ENCODE measurements around the gene NUP54.

The NUP54 gene

DNA sequence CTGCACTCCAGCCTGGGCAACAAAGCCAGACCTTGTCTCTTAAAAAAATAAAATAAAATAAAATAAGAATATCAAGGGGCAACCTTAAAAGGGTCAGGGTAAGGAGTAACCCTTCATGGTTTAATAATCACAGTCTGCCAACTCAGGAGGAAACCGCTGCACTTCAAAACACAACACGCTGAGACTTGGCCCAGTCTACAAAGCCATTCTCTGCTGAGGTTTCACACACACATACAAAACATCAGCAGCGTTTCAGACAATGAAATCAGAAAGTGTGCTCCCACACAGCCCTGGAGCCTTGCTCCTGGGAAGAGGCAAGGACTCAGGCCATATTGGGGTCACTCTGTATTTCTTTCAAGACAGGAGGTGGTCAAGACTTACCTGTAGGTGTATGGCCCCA, 47.1 kb upstream of the NUP54 start:
- TF ChIP-seq, protein P1, sequence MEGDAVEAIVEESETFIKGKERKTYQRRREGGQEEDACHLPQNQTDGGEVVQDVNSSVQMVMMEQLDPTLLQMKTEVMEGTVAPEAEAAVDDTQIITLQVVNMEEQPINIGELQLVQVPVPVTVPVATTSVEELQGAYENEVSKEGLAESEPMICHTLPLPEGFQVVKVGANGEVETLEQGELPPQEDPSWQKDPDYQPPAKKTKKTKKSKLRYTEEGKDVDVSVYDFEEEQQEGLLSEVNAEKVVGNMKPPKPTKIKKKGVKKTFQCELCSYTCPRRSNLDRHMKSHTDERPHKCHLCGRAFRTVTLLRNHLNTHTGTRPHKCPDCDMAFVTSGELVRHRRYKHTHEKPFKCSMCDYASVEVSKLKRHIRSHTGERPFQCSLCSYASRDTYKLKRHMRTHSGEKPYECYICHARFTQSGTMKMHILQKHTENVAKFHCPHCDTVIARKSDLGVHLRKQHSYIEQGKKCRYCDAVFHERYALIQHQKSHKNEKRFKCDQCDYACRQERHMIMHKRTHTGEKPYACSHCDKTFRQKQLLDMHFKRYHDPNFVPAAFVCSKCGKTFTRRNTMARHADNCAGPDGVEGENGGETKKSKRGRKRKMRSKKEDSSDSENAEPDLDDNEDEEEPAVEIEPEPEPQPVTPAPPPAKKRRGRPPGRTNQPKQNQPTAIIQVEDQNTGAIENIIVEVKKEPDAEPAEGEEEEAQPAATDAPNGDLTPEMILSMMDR (IDR thresholded peaks at IDR 0.05; ENCODE audit: insufficient read depth, low read length, poor library complexity, severe bottlenecking): no peak
- TF ChIP-seq EZH2phosphoT487 (conservative IDR thresholded peaks at IDR 0.05; ENCODE audit: low read length): no peak
- Histone ChIP-seq H3K79me2 (ENCODE audit: insufficient read depth, low read length) (no peaks in the 10 kb centered on the region), H3K9ac (ENCODE audit: low read length) (no peak overlapping the region)

DNA sequence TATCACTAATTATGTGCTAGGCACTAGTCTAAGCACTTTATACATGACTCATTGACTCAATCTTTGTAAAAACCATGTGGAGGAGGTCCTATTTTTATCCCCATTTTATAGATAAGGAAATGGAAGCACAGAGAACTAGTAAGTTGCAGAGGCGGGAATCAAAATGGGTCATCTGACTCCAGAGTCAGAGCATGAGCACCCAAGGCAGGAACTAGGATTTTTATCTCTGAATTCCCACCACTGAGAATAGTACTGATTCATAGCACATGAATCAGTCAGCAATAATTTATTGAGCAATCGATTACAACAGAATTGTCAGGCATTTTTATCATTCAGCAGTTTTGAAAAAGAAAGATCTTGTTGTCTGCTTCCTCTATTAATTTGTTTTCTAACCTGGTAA, 46.1 kb upstream of the NUP54 start:
- H3F3A ChIP-seq (ENCODE audit: insufficient read depth): no peaks in the 10 kb centered on the region
- no peak overlapping the region for H2AFZ ChIP-seq (ENCODE audit: low read depth, low read length, severe bottlenecking)
- no peak overlapping the region for H3K4me2 ChIP-seq (ENCODE audit: low read depth, low read length, poor library complexity, severe bottlenecking)
- no peaks in the 10 kb centered on the region for H3K36me3 ChIP-seq (ENCODE audit: low read length)
- H3K27me3 ChIP-seq (ENCODE audit: low read length): no peaks in the 10 kb centered on the region
- no peaks in the 10 kb centered on the region for H4K20me1 ChIP-seq (ENCODE audit: low read depth, low read length)
- no peak for TF ChIP-seq EZH2phosphoT487 (conservative IDR thresholded peaks at IDR 0.05; ENCODE audit: low read length)
- TF ChIP-seq, protein P1 (IDR thresholded peaks at IDR 0.05; ENCODE audit: insufficient read depth, low read length, poor library complexity, severe bottlenecking): no peak
- no peaks in the 10 kb centered on the region for H3K9me2 ChIP-seq (replicated peaks; ENCODE audit: insufficient read depth, low read length)
- H3K9me3 ChIP-seq (ENCODE audit: insufficient read depth, low read length): no peaks in the 10 kb centered on the region
- no peak overlapping the region for H3K4me3 ChIP-seq (ENCODE audit: insufficient read depth, low read length, poor library complexity, severe bottlenecking)
- H3K27ac ChIP-seq (ENCODE audit: low read depth, low read length): no peak overlapping the region
- no peaks in the 10 kb centered on the region for H3K79me2 ChIP-seq (ENCODE audit: insufficient read depth, low read length)
- H3K9ac ChIP-seq (ENCODE audit: low read length): no peak overlapping the region

More for the DNA sequence above, 47.1 kb upstream of the NUP54 start:
- Histone ChIP-seq H3K9me2 (replicated peaks; ENCODE audit: insufficient read depth, low read length) (no peaks in the 10 kb centered on the region), H3K36me3 (ENCODE audit: low read length) (no peaks in the 10 kb centered on the region), H3K4me2 (ENCODE audit: low read depth, low read length, poor library complexity, severe bottlenecking) (no peak overlapping the region), H3K27ac (ENCODE audit: low read depth, low read length) (no peak overlapping the region), H4K20me1 (ENCODE audit: low read depth, low read length) (no peaks in the 10 kb centered on the region), H3K9me3 (ENCODE audit: insufficient read depth, low read length) (no peaks in the 10 kb centered on the region), H2AFZ (ENCODE audit: low read depth, low read length, severe bottlenecking) (no peak overlapping the region), H3F3A (ENCODE audit: insufficient read depth) (no peaks in the 10 kb centered on the region), H3K4me3 (ENCODE audit: insufficient read depth, low read length, poor library complexity, severe bottlenecking) (no peak overlapping the region), H3K27me3 (ENCODE audit: low read length) (no peaks in the 10 kb centered on the region)

DNA sequence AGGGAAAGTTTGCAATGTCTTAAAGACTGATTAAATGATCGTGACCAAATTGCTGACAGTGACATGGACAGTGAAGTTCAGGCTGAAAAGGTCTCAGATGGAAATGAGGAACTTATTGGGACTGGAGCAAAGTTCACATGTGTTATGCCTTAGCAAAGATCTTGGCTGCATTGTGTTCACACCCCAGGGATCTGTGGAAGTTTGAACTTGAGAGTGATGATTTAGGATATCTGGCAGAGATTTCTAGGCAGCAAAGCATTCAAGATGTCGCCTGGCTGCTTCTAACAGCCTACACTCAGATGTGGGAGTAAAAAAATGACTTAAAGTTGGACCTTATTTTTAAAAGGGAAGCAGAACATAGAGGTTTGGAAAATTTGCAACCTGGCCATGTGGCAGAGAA, 44.0 kb upstream of the NUP54 start:
- TF ChIP-seq EZH2phosphoT487 (conservative IDR thresholded peaks at IDR 0.05; ENCODE audit: low read length): no peak
- TF ChIP-seq, protein P1 (IDR thresholded peaks at IDR 0.05; ENCODE audit: insufficient read depth, low read length, poor library complexity, severe bottlenecking): no peak
- Histone ChIP-seq H3K9me2 (replicated peaks; ENCODE audit: insufficient read depth, low read length) (no peaks in the 10 kb centered on the region), H3K27ac (ENCODE audit: low read depth, low read length) (no peak overlapping the region), H3K9me3 (ENCODE audit: insufficient read depth, low read length) (no peaks in the 10 kb centered on the region), H4K20me1 (ENCODE audit: low read depth, low read length) (no peaks in the 10 kb centered on the region), H3F3A (ENCODE audit: insufficient read depth) (no peaks in the 10 kb centered on the region), H3K4me2 (ENCODE audit: low read depth, low read length, poor library complexity, severe bottlenecking) (no peak overlapping the region), H3K36me3 (ENCODE audit: low read length) (no peaks in the 10 kb centered on the region), H3K9ac (ENCODE audit: low read length) (no peak overlapping the region), H2AFZ (ENCODE audit: low read depth, low read length, severe bottlenecking) (no peak overlapping the region), H3K79me2 (ENCODE audit: insufficient read depth, low read length) (no peaks in the 10 kb centered on the region), H3K4me3 (ENCODE audit: insufficient read depth, low read length, poor library complexity, severe bottlenecking) (no peak overlapping the region), H3K27me3 (ENCODE audit: low read length) (no peaks in the 10 kb centered on the region)

Data from SU-DHL-6 (cell line).